HuH-7 (cell line): ENCODE measurements around the gene ALLC.

ENCODE experiments used
- DNase-seq: peaks from one replicate; pipeline ENCODE4 v3.0.0; 2011; ENCODE audit warnings: low spot score

The ALLC gene

DNA sequence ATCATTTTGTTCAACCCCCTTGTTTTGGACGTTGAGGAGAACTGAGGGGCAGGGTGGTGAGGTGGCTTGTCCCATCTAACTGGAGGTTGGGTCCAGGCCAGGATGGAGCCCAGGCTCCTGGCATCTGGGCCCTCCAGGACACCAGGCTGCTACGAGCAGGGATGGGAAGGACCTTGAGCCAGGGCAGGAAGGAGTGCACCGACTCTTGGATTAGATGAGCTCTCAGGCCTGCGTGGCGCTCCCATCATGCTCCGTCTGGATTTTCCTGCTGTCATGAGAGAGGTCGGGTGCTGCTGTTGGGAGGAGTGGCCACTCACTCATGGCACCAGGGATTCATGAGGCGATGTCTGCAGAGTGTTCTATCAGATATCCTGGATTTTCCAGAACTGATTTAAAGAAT, 18.3 kb upstream of the ALLC start:
- DNase-seq: no peak

DNA sequence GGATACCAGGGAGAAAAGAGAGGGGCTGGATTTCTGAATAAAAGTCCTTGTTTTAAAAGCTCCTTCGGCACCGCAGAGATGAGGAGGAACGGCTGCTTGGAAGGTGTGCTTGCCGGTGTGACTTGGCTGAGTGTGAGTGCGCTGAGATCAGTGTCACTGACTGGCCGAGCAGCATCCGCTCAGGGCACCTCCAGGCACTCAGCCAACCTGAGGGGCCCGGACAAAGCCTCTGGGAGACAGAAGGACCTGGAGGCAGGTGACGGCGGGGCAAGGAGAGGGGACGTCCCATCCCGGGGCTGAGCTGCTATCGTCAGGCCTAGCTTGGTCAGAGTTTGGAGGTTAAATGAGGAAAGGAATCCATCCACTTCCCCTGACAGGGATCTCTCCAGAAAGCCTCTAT, 16.8 kb upstream of the ALLC start:
- no peak for DNase-seq

DNA sequence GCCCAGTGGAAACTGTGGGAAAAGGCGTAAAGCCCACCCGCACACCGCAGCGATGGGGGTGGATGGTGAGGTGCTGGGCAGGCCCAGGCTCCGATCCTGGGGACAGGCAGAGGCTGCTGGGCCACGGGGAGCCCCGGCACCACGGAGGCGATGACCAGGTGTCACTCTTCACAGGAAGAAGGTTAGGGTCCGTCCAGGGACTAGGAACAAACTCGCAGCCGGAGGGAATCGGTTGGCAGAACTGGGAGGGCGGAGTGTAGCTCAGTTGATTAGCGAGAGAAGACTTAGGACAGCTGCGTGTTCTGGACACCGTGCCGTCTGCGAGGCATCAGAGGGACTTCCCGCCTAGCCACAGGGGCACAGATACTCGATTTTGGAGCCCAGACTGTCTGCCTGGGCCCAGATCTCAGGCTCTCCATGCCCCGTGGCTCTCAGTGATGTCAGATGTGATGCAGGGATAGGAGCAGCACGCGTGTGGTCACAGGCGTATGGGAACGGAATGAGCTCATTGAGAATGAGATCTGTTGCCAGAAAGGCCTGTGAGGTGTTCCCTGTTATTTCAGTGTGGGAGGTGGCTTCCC, 16.1 kb upstream of the ALLC start:
- DNase-seq: no peak

DNA sequence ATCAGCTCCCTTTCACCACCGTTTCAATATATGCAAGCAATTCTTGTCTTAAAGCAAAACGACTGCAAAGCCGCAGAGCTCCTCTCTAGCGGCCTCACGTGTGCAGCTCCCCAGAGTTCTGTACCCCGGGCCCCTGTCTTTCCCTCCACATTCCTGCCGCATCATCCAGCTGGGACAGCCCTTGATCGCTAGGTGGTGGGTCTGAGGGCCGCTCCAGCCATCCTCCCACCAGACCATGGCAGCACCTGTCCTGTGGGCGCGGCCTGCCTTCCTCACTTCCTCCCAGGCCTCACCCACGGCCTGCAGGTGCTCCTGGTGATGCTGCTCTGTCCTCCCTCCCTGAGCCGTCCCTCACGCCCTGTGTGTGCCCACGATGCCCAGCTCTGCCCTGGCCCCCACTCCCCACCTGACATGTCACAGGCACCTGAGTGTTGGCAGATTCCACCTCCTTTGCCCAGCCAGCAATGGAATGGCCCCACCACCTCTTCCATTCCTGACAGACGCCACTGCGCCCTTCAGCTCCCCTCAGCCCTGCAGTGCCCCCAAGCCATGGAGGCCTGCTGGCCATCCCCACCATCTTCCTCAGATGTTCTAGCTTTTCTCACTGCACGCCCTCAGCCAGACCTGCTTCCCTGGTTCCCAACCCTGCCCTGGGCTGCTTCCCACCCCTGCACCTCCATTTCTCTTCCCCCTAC, 15.3 kb upstream of the ALLC start:
- DNase-seq: no peak

DNA sequence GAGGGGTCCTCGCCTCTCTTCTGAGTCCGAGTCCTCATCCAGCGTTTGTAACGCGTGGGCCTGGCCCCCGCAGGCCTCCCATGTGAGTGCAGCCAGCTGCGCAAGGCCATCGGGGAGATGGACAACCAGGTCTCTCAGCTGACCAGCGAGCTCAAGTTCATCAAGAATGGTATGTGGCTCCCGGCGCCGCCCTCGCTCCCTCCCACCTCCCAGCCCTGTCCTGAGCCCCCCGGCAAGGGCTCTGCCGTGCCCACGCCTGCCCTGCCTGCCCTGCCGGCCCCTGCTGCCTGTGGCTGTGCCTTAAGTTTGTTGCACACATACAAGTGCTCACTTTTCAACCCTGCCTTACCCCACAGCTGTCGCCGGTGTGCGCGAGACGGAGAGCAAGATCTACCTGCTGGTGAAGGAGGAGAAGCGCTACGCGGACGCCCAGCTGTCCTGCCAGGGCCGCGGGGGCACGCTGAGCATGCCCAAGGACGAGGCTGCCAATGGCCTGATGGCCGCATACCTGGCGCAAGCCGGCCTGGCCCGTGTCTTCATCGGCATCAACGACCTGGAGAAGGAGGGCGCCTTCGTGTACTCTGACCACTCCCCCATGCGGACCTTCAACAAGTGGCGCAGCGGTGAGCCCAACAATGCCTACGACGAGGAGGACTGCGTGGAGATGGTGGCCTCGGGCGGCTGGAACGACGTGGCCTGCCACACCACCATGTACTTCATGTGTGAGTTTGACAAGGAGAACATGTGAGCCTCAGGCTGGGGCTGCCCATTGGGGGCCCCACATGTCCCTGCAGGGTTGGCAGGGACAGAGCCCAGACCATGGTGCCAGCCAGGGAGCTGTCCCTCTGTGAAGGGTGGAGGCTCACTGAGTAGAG, 14.4 kb upstream of the ALLC start:
- no peak for DNase-seq

DNA sequence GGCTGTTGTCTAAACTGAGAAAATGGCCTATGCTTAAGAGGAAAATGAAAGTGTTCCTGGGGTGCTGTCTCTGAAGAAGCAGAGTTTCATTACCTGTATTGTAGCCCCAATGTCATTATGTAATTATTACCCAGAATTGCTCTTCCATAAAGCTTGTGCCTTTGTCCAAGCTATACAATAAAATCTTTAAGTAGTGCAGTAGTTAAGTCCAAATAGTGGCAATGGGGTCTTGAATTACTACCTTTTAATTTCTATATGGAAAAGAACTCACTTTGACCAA, 13.8 kb upstream of the ALLC start:
- DNase-seq: no peak

DNA sequence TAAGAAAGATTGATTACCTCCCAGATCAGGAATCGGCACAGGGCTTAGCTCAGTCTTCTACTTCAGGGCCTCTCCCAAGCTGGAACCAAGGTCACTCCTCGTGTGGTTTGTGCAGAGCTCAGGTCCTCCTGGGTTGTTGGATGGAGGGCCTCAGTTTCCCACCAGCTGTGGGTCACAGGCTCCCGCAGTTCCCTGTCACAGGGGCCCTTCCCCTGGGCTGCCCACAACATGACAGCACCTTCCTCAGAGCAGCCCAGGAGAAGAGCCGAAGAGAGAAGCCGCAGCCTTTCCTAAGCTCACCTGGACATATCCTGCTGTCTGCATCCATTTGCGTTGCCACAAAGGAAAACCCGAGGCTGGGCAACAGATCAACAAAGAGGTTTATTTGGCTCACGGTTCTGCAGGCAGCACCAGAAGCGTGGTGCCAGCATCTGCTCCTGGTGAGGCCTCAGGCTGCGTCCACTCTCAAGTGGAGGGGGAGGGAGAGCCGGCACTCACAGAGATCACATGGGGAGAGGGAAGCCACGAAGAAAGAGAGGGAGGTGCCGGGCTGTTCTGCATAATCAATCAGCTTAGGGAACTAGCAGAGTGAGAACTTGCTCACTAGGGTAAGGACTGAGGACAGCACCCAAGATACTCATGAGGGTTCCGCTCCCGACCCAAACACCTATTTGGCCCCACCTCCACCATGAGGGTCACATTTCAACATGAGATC, 13.0 kb upstream of the ALLC start:
- no peak for DNase-seq

DNA sequence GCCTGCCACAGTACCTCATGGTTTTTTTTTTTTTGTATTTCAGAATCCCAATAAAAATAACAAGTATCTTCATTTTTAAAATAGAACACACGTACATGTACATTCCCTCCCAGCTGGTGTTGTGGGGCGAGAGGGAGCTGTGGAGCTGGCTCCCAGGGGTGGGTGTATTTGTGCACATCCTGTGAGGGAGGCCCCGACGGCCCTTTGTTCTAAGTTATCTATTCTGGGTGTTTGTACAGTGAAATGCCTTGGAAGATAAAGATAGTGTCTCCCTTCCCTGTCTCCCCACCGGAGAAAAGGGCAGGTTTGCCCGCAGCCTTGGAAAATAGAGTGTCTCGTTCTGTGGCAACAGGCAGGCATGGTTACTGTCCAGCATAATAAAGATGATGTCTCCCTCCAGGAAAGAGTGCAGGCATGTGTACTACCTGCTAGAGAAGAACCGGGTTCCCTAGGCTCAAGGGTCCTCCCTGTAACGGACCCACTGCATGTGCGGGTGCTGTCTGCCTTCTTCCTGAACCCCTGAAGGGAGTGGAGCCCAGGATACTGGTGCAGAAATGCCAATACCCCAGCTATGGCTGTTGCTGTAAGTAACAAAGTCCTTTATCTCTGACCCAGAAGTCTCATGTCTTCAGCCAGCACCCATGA, 12.1 kb upstream of the ALLC start:
- DNase-seq: no peak

DNA sequence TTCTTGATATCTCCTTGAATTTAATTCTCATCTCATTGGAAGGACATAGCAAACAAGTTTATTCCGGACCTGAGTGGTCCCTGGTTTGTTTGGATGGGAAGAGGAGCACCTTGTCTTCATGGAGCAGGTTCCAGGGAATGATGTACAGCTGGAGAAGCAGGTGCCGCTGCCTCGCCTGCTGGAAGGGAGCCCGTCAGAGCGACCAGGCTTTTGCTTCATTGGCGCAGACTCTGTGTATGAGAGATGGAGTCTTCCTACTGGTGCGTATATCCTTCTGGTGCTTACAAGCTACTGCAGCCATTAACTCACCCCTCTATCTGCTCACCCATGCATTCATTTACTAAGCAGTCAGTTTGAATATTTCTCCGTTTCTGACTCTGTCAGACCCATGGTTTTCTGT, 11.6 kb upstream of the ALLC start:
- DNase-seq: no peak

DNA sequence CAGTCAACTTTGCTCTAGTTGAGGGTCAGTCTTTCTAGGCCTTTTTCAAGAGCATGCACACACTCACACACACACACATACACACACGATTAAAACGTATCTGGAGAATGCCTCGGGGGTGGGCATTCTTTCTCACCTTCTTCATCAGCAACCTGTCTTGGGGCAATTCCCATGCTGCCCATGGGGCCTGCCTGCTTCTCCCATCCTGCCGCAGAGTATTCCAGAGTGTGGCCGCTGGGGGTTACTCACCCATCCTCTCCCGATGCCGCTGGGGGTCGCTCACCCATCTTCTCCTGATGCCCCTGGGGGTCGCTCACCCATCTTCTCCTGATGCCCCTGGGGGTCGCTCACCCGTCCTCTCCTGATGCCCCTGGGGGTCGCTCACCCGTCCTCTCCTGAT, 10.8 kb upstream of the ALLC start:
- DNase-seq: no peak

DNA sequence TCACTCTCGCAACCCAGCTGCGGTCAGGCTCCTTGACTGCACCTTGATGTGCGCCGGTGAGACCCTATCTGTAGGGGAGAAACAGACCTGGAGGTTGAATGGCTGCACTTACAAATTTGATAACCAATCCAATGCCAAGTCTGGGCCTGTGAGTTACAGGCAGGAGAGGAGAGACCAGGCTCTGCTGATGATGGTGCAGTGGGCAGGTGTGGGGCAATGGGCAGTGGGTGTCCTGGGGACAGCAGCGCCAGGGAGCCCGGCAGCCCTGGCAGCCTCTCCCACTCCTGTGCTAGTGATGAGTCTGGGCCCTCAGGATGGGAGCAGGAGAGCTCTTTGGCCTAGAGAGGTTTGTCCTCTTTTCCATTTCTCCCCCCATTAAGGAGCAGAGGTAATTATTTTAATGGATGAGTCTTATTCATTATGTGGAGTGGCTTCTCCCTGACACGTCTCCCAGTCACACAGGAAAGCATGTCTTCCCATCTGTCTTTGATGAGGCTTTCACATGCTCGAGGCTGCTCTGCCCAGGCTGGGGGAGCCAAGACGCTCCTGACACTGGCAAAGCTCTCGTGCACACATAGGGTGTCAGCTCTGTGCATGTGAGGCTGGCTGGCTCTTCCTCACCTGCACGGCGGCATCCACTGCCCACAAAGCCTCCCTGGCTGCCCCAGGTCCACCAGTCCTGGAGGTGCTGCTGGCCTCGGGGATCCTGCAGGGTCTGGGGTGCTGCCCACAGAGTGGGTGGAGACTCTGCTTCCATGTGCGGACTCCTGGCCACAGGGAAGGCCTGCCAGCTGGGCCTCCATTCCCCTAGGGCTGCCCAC, 10.0 kb upstream of the ALLC start:
- no peak for DNase-seq

DNA sequence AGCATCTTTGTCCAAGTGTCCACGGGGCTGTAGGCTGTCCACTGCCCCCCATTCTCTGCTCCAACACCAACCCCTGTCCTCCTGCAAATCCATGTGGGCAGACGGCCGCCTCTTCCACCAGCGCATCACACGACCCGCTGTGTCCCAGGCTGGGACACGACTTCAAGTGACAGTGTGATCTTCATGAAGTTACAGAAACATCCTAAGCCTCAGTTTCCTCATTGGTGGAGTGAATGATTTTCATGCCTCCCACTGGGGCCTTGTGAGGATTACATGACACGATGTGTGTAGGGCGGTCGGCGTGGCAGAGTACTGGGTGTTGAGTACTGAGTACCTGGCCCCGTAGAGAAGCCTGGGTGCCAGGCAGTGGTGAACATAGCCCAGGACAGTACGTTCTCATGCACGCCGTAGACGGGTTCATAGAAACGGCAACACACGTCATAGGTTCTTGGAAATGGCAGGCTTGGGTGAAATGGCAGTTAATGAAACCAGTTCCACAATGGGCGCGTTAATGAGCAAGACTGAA, 9.3 kb upstream of the ALLC start:
- DNase-seq: no peak

DNA sequence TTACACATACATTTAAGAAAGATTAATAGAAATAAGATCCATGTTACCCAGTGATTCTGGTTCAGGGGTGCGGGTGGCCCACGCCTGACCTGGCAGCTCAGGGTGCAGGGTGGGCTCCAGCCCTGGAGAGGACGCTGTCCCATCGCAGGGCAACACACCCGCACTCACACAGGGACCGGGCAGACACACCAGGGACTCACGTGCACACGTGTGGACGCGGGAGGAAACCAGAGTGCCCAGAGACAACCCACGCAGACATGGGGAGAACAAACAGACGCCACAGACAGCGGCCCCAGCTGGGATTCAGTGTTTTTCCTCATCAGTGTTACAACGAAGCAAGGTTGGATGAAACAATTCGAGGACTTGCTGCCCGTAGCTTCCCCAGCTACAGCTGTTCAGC, 8.4 kb upstream of the ALLC start:
- no peak for DNase-seq

DNA sequence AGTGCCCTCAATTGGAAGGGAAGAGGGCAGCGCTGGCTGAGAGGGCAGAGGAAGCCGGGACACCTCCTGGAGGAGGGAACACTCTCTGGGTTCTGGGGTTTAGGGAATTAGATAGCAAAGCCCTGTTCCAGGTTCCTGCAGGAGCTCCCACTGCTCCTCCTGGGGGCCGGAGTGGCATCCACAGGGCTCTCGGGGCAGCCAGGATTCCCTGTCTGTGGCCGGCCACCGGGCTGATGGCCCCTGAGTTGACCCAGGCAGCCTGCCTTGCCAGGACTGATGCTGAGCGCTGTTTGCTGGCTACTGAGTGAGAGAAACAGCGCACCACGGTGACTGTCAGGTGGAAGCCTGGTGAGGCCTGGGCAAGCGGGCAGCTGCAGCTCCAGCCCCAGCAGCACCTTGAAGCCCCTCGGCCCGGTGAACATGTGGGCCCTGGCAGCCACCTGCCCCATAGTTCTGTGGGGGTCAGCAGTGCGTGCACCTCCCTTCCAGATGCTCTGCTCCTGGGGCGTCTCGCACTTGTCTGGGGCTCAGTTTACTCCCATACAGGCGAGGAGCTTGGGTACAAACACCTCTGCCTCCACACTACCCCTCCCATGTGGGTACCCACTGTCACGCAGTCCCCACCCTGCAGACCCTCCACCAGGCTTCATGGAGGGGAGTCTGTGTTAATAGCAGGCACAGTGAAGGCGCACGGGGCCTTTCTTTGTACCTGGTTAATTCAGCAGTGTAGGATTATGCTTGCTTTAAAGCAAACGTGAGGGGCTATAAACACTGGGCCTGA, 7.7 kb upstream of the ALLC start:
- DNase-seq: no peak

DNA sequence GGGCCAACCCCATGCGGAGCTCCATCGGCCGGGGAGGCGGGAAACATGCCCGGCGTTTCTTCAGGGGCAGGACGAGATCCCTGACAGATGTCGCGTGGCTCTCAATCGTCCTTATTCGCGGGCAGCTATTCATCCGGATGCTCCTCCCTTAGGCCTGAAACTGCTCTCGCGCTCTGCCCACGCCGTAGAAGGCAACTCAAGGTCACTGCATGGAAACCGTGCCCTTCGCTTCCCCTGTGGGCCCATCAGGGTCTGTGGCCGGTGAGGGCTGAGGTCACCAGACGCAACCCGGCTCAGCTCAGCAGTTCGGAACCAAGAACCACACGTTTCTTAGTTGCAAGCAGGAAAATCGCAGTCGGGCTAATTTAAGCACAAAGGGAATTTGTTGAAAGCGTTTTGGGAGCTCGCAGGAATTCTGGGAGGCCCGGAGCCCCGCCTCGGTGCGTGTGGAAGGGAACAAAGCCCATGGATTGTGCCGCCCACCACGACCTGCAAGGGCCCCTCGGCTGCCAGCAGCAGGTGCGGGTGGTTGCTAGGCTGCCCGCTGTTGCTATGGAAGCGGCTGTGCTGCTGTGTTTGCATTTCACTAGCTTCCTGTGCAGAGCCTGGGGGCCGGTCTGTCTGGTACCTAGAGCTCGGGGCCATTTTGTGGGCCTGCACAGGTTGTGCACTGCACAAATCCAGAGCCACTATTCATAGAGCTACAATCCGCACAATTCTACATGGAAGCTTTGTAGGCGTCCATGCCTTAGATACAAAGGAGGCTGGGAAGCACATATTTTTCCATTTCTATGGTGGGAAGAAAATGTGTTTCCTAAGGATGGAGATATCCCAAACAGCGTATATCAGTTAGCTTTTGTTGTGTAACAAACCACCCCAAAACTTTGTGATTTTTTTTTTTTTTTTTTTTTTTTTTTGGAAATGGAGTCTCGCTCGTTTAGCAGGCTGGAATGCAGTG, 6.0 kb upstream of the ALLC start:
- peak; percentile 56 for DNase-seq

DNA sequence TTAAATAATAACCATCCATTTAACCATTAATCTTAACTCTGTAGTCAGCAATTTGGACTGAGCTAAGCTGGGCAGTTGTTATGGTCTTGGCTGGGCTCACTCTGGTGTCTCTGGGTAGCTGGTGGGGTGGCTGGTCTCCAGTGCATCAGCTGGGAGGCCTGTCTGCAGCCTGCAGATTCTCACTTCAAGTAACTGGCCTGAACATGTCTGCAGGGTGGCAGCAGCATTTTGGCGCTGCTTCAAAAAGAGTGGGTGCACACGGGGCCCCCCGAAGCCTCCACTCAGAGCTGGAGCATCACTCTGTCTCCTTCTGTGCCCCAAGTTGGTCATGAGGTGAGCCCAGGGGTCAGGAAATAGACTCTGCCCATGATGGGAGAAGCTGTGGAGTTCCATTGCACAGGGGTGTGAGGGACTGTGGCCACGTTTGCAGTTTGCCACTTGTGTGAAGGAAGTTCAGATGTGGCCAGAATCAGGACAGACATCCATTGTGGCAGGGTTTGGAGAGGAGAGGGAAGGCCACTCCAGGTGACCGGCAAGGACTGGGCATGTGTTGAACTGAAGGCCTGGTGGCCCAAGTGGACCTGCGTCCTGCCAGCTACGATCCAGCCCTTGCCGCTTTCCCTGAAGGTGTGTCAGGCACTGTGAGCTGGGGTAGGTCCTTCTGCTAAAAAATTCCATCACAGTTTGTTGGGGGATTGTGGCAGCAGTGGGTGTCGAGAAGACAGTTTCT, 4.9 kb upstream of the ALLC start:
- no peak for DNase-seq

DNA sequence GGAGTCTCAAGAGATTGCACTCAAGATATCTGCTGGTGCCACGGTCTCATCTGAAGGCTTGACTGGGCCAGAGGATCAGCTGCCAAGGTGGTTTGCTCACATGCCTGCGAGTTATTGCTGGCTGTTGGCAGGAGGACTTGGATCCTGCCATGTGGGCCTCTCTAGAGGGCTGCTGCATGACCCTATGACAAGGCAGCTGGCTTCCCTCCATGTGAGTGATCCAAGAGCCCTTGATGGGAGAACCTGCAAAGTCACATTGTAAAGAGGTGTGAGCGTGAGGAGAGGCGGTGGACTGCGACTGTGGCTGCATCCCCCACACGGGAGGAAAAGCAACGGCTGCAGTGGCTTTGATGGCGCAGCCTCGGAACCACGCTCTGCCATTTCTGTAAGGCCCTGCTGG, 4.0 kb upstream of the ALLC start:
- DNase-seq: no peak

DNA sequence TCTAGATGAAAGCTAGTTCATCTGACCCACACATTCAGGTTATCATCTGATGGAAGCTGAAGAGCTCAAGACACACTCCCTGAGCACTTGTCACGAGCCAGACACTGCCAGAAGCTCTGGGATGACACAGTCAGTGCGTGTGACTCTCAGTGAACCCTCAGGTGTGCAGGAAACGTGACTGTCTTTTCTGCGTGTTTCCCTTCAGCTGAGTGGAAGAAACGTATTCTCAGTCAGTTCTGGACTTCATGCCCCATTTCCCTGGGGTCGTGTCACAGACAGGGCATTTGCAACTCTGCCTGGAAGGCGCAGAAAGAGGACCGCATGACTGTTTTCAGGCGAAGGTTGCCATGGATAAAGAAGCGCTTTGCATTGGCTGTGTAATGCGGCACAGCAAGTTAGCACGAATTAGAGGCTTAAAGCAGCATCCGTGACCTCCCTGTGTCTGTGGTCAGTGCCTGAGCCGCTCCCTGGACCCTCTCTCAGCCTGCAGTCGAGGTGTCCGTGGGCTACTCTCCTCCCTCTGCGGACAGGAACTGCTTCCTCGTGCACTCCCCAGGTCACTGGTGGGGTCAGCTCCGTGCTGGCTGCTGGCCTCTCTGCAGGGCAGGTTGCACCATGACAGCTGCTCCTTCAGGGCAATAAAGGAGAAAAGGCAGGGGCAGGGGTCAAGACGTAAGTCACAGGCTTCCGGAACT, 3.3 kb upstream of the ALLC start:
- DNase-seq: no peak
